PFSK-1 (cell line): Measurements from ENCODE around the gene STXBP3.

Experiments used
- POLR2AphosphoS5 ChIP-seq: IDR thresholded peaks from 2 replicates; pipeline ENCODE4 v1.6.1; 2012; ENCODE audit warnings: low read depth, mild to moderate bottlenecking, control low read depth, low read length, moderate library complexity
- REST ChIP-seq, 2 experiments: IDR thresholded peaks; 2 replicates each; pipeline versions ENCODE4 v1.6.1 to v1.8.0; 2011 to 2012; ENCODE audit warnings: low read depth in 2 of 2, low read length in 2 of 2, control low read depth in 1 of 2, inconsistent platforms in 1 of 2, mild to moderate bottlenecking in 1 of 2, moderate library complexity in 1 of 2; ENCODE audit not compliant: insufficient read depth in 1 of 2
- TAF1 ChIP-seq: IDR thresholded peaks from 2 replicates; pipeline ENCODE4 v1.6.1; 2012; ENCODE audit warnings: low read length, control low read depth, borderline replicate concordance; ENCODE audit not compliant: insufficient read depth

GRCh38 chr1:108817016-108817415 lies 70.5 kb downstream of the STXBP3 start:
- TF ChIP-seq TAF1 = no peak
- no peak for TF ChIP-seq POLR2AphosphoS5
- TF ChIP-seq REST (IDR thresholded peaks at IDR 0.05; ENCODE audit: insufficient read depth in 1 of 2, low read depth in 2 of 2, low read length in 2 of 2) = no peak
